ENCODE data around the gene DCAF8. TPM values are rescaled to one million over a fixed set of nuclear protein-coding genes. Genes with fewer than 3 reads are reported as not detected.

The DCAF8 gene
- polyA plus RNA-seq, 3 donors, result 35.5 to 205 (median 44.6) TPM

DNA sequence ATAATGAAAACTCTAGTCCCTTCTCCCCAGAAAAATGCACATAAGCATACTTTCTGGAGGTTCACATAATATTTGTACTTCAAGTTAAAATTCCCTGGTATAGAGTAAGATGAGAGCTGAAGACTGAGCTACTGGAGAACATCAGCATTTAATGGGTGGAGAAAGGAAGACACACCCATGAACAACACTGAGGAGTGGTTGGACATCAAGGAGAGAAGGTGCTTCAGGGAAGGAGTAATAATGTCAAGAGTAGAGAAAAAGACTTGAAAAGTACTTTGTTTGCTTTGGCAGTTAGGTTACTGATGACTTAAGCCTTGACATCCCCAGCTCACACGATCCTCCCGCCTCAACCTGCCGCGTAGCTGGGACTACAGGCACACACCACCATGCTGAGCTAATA, 35.3 kb downstream of the DCAF8 start:
- Histone ChIP-seq H3K9ac (ENCODE audit: insufficient read depth, low read length, poor library complexity, severe bottlenecking) (no peak overlapping the region), H3K4me1 (ENCODE audit: control insufficient read depth in 1 of 2, insufficient read depth in 2 of 2, low read length in 2 of 2) (no peaks in the 10 kb centered on the region), H3K27me3 (ENCODE audit: control insufficient read depth in 2 of 2, insufficient read depth in 2 of 2, low read length in 2 of 2) (no peaks in the 10 kb centered on the region), H4K20me1 (ENCODE audit: insufficient read depth, low read length) (no peaks in the 10 kb centered on the region), H3K4me3 (replicated peaks in 1 of 3; ENCODE audit: low read depth in 2 of 3, low read length in 3 of 3) (no peak overlapping the region), H3K36me3 (replicated peaks in 1 of 2; ENCODE audit: control insufficient read depth in 1 of 2, insufficient read depth in 2 of 2, low read length in 2 of 2) (peaks cover 99 to 100% of the 10 kb centered on the region in 2 donors), H3K79me2 (ENCODE audit: insufficient read depth, low read length) (no peaks in the 10 kb centered on the region), H3K4me2 (replicated peaks; ENCODE audit: extremely low read depth, low read length, poor library complexity, severe bottlenecking) (no peak overlapping the region), H3K9me3 (replicated peaks in 1 of 2; ENCODE audit: control insufficient read depth in 1 of 2, insufficient read depth in 1 of 2, low read length in 2 of 2) (no peaks in the 10 kb centered on the region), H2AFZ (ENCODE audit: insufficient read depth, low read depth, low read length, poor library complexity, severe bottlenecking) (no peak overlapping the region), H3K27ac (ENCODE audit: low read depth in 1 of 2, low read length in 2 of 2) (no peak overlapping the region)
- no peaks in the 10 kb centered on the region for H3K27me3 Mint-ChIP-seq (ENCODE audit: low read depth in 3 of 3)
- H3K9me3 Mint-ChIP-seq, result no peaks in the 10 kb centered on the region
- WGBS (ENCODE audit: insufficient coverage), result 100% methylated on average over 4 of the region's 4 CpGs
- intact Hi-C loops (cut with micrococcal nuclease), result no loop called here
- H3K27ac Mint-ChIP-seq, result peak overlapping the region in 1 of 7 donors; percentile 15
- no peak overlapping the region for H3K4me3 Mint-ChIP-seq
- TF ChIP-seq, protein P1, sequence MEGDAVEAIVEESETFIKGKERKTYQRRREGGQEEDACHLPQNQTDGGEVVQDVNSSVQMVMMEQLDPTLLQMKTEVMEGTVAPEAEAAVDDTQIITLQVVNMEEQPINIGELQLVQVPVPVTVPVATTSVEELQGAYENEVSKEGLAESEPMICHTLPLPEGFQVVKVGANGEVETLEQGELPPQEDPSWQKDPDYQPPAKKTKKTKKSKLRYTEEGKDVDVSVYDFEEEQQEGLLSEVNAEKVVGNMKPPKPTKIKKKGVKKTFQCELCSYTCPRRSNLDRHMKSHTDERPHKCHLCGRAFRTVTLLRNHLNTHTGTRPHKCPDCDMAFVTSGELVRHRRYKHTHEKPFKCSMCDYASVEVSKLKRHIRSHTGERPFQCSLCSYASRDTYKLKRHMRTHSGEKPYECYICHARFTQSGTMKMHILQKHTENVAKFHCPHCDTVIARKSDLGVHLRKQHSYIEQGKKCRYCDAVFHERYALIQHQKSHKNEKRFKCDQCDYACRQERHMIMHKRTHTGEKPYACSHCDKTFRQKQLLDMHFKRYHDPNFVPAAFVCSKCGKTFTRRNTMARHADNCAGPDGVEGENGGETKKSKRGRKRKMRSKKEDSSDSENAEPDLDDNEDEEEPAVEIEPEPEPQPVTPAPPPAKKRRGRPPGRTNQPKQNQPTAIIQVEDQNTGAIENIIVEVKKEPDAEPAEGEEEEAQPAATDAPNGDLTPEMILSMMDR (IDR thresholded peaks at IDR 0.05), result no peak
- H3K36me3 Mint-ChIP-seq, result peaks cover 41 to 76% of the 10 kb centered on the region in 2 donors
- DNase-seq, result no peak
- no peaks in the 10 kb centered on the region for H3K4me1 Mint-ChIP-seq

DNA sequence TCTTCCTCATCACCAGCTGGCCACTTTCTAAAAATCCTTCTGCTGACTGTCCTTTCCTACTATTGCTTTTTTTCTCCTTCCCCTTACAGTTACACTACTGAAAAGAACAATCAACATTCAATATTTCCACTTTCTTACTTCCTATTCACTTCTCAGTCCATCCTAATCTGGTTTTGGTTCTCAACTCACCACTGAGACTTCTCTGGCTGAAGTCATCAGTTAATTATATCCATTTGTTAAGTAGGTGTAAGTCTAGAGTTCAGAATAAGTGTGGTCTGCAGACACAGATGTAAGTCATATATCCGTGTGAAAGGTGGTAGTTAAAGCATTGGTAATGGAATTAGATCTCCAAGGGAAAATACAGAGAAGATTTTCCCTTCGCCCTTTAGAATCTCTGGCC, 35.7 kb downstream of the DCAF8 start:
- no peaks in the 10 kb centered on the region for H3K27me3 ChIP-seq (ENCODE audit: control insufficient read depth in 2 of 2, insufficient read depth in 2 of 2, low read length in 2 of 2)

More for the DNA sequence above, 35.7 kb downstream of the DCAF8 start:
- Mint-ChIP-seq H3K9me3 (no peaks in the 10 kb centered on the region), H3K4me1 (no peaks in the 10 kb centered on the region), H3K36me3 (peaks cover 37 to 76% of the 10 kb centered on the region in 2 donors), H3K27ac (no peak overlapping the region), H3K4me3 (no peak overlapping the region), H3K27me3 (ENCODE audit: low read depth in 3 of 3) (no peaks in the 10 kb centered on the region)
- H3K4me3 ChIP-seq (replicated peaks in 1 of 3; ENCODE audit: low read depth in 2 of 3, low read length in 3 of 3), result no peak overlapping the region
- no peaks in the 10 kb centered on the region for H3K79me2 ChIP-seq (ENCODE audit: insufficient read depth, low read length)
- H4K20me1 ChIP-seq (ENCODE audit: insufficient read depth, low read length), result no peaks in the 10 kb centered on the region
- no CpG with 5 or more reads among the region's 2 CpGs for WGBS (ENCODE audit: insufficient coverage)
- no peak for DNase-seq
- no peak overlapping the region for H2AFZ ChIP-seq (ENCODE audit: insufficient read depth, low read depth, low read length, poor library complexity, severe bottlenecking)
- intact Hi-C loops (cut with micrococcal nuclease), result no loop called here
- H3K4me2 ChIP-seq (replicated peaks; ENCODE audit: extremely low read depth, low read length, poor library complexity, severe bottlenecking), result no peak overlapping the region
- peaks cover 99 to 100% of the 10 kb centered on the region in 2 donors for H3K36me3 ChIP-seq (replicated peaks in 1 of 2; ENCODE audit: control insufficient read depth in 1 of 2, insufficient read depth in 2 of 2, low read length in 2 of 2)
- TF ChIP-seq, protein P1 (IDR thresholded peaks at IDR 0.05), result no peak
- no peak overlapping the region for H3K9ac ChIP-seq (ENCODE audit: insufficient read depth, low read length, poor library complexity, severe bottlenecking)
- H3K9me3 ChIP-seq (replicated peaks in 1 of 2; ENCODE audit: control insufficient read depth in 1 of 2, insufficient read depth in 1 of 2, low read length in 2 of 2), result no peaks in the 10 kb centered on the region
- no peaks in the 10 kb centered on the region for H3K4me1 ChIP-seq (ENCODE audit: control insufficient read depth in 1 of 2, insufficient read depth in 2 of 2, low read length in 2 of 2)
- H3K27ac ChIP-seq (ENCODE audit: low read depth in 1 of 2, low read length in 2 of 2), result no peak overlapping the region
